HG02678 (cell line): Measurements from ENCODE around the gene ADGRD1.

ENCODE experiments used
- ATAC-seq: cut with Tn5 transposase; IDR thresholded peaks from one replicate; pipeline ENCODE4 v1.9.1; 2021; ENCODE audit warnings: mild to moderate bottlenecking, moderate library complexity; ENCODE audit not compliant: unreplicated experiment

Gene ADGRD1

GRCh38 chr12:131097202-131098177 is 143.8 kb downstream of the ADGRD1 start:
- ATAC-seq, result no peak

- no peak for ATAC-seq
Observed at GRCh38 chr12:131098178-131098981, 144.7 kb downstream of the ADGRD1 start.

GRCh38 chr12:131100031-131100674 is 146.4 kb downstream of the ADGRD1 start:
- no peak for ATAC-seq

GRCh38 chr12:131101006-131101405 is 147.3 kb downstream of the ADGRD1 start:
- no peak for ATAC-seq

GRCh38 chr12:131101703-131102492 is 148.2 kb downstream of the ADGRD1 start:
- ATAC-seq, result peak; percentile 68

- no peak for ATAC-seq
Observed at GRCh38 chr12:131102493-131102931, 148.8 kb downstream of the ADGRD1 start.

GRCh38 chr12:131102991-131103668 is 149.4 kb downstream of the ADGRD1 start:
- ATAC-seq, result peak; percentile 52

GRCh38 chr12:131103669-131104462 is 150.2 kb downstream of the ADGRD1 start:
- ATAC-seq, result no peak

GRCh38 chr12:131104463-131105350 is 151.0 kb downstream of the ADGRD1 start:
- ATAC-seq, result peak; percentile 60

GRCh38 chr12:131105351-131105735 is 151.6 kb downstream of the ADGRD1 start:
- ATAC-seq, result no peak

GRCh38 chr12:131105736-131106348 is 152.1 kb downstream of the ADGRD1 start:
- no peak for ATAC-seq

- no peak for ATAC-seq
Observed at GRCh38 chr12:131106349-131106941, 152.7 kb downstream of the ADGRD1 start.

GRCh38 chr12:131108177-131108955 is 154.7 kb downstream of the ADGRD1 start:
- ATAC-seq, result no peak

GRCh38 chr12:131111446-131111845 is 157.7 kb downstream of the ADGRD1 start:
- no peak for ATAC-seq

- peak; percentile 38 for ATAC-seq
Observed at GRCh38 chr12:131112021-131112420, 158.3 kb downstream of the ADGRD1 start.

GRCh38 chr12:131112700-131113290 is 159.1 kb downstream of the ADGRD1 start:
- ATAC-seq, result no peak
